ENCODE results near the gene PRDX6. TPM values are rescaled to one million over a fixed set of nuclear protein-coding genes. Genes with fewer than 3 reads are reported as not detected.

Gene PRDX6
- total RNA-seq, 1 experiment from 2014 or later: 533 TPM

GRCh38 chr1:173433751-173434326 is 43.3 kb upstream of the PRDX6 start:
- no peak for DNase-seq
- Histone ChIP-seq H4K5ac (ENCODE audit: insufficient read length, low read depth, low read length) (no peak overlapping the region), H4K8ac (replicated peaks; ENCODE audit: insufficient read length, low read depth, low read length) (no peak overlapping the region), H2BK20ac (ENCODE audit: low read depth, low read length, poor library complexity, severe bottlenecking) (no peak overlapping the region), H2BK120ac (ENCODE audit: low read depth, low read length, poor library complexity, severe bottlenecking) (no peak overlapping the region), H3K79me2 (ENCODE audit: insufficient read depth, low read length) (no peaks in the 10 kb centered on the region), H2BK5ac (ENCODE audit: insufficient read length, low read length) (no peak overlapping the region), H3K4me1 (ENCODE audit: insufficient read depth, low read length) (peaks cover 4% of the 10 kb centered on the region; the same call in 1 of the 2 replicates), H3K56ac (ENCODE audit: insufficient read length, low read depth, low read length) (no peak overlapping the region), H2AK5ac (ENCODE audit: insufficient read length, low read length) (no peak overlapping the region), H3K79me1 (ENCODE audit: insufficient read depth, low read depth, low read length, poor library complexity, severe bottlenecking) (no peaks in the 10 kb centered on the region), H3K27ac (ENCODE audit: insufficient read length, low read depth, low read length) (no peak overlapping the region), H4K91ac (ENCODE audit: insufficient read length, low read depth, low read length) (no peak overlapping the region), H3K9ac (ENCODE audit: extremely low read depth, insufficient read length, low read length) (no peak overlapping the region), H2AFZ (ENCODE audit: low read length) (no peak overlapping the region), H3K4me2 (ENCODE audit: insufficient read depth, insufficient read length, low read length) (no peak overlapping the region), H3T11ph (ENCODE audit: low read length) (no peak overlapping the region), H3K4ac (ENCODE audit: low read depth, low read length) (no peak overlapping the region), H3K27me3 (ENCODE audit: insufficient read depth, low read length) (no peaks in the 10 kb centered on the region), H2BK15ac (ENCODE audit: low read depth, low read length) (no peak overlapping the region), H3K23me2 (ENCODE audit: insufficient read length, low read depth, low read length, poor library complexity, severe bottlenecking) (no peaks in the 10 kb centered on the region), H4K20me1 (ENCODE audit: control insufficient read depth, insufficient read depth, insufficient read length) (no peaks in the 10 kb centered on the region), H3K9me3 (ENCODE audit: control insufficient read depth, low read depth, low read length) (no peaks in the 10 kb centered on the region), H3K18ac (ENCODE audit: insufficient read length, low read depth, low read length) (no peak overlapping the region), H3K23ac (ENCODE audit: insufficient read length, low read depth, low read length) (no peak overlapping the region), H3K14ac (ENCODE audit: insufficient read depth, low read length) (no peak overlapping the region), H2BK12ac (ENCODE audit: insufficient read length, low read depth, low read length) (no peak overlapping the region)
- Mint-ChIP-seq H3K4me1 (peaks cover 32 to 36% of the 10 kb centered on the region in 2 experiments), H3K27ac (no peak overlapping the region), H3K36me3 (ENCODE audit: insufficient read depth in 1 of 3, low read depth in 3 of 3) (peaks cover 0 to 5% (median 0%) of the 10 kb centered on the region in 3 experiments; a peak in 3 of 7 replicates), H3K9me3 (no peaks in the 10 kb centered on the region), H3K27me3 (ENCODE audit: low read depth) (no peaks in the 10 kb centered on the region), H3K4me3 (no peak overlapping the region)
- WGBS (ENCODE audit: extremely low coverage, insufficient read length, low lambda C conversion rate): no CpG with 5 or more reads among the region's 2 CpGs
- no peak for TF ChIP-seq CTCF (conservative IDR thresholded peaks at IDR 0.05)
